Tibial nerve (tissue), 4 donors: ENCODE data around the gene NPRL2.

Experiments
- CTCF ChIP-seq, 5 experiments: fragments of 200-600 bp in 3 of 5; fragments of 450-650 bp in 2 of 5; sonication (generic) in 3 of 5; IDR thresholded peaks; one replicate each; pipeline ENCODE4 v1.5.1; 2016 to 2019; ENCODE audit warnings: antibody characterized with exemption in 5 of 5, mild to moderate bottlenecking in 3 of 5, moderate library complexity in 2 of 5
- EP300 ChIP-seq, 2 donors: sonication (generic); formaldehyde crosslinking; IDR thresholded peaks; one replicate each; pipeline ENCODE4 v1.6.1; 2017; ENCODE audit warnings: antibody characterized with exemption in 2 of 2, mild to moderate bottlenecking in 1 of 2
- POLR2A ChIP-seq, 2 donors: fragments of 450-650 bp; IDR thresholded peaks; one replicate each; pipeline ENCODE4 v1.6.1; 2017; ENCODE audit warnings: antibody characterized with exemption in 2 of 2, mild to moderate bottlenecking in 2 of 2, moderate library complexity in 2 of 2

- no peak for TF ChIP-seq CTCF (IDR thresholded peaks at IDR 0.05)
- TF ChIP-seq POLR2A (IDR thresholded peaks at IDR 0.05): no peak
- no peak for TF ChIP-seq EP300 (IDR thresholded peaks at IDR 0.05)
Measured at GRCh38 chr3:50299638-50299928, 51.0 kb downstream of the NPRL2 start.
